ENCODE data around the gene AIRE. TPM values are rescaled to one million over a fixed set of nuclear protein-coding genes. Genes with fewer than 3 reads are reported as not detected.

The AIRE gene
- total RNA-seq, 1 experiment from 2014 or later, result 0.09 TPM

GRCh38 chr21:44320847-44321246, 35.2 kb downstream of the AIRE start (continued):
- no peak for TF ChIP-seq E2F4 (CRISPR knock-in tag; IDR thresholded peaks at IDR 0.05; ENCODE audit: borderline replicate concordance, low read depth)
- no peak for TF ChIP-seq CREB1 (CRISPR knock-in tag; IDR thresholded peaks at IDR 0.05)

- Mint-ChIP-seq H3K36me3 (no peaks in the 10 kb centered on the region; the same call in 1 of the 2 replicates), H3K4me3 (no peak overlapping the region), H3K27me3 (ENCODE audit: low read depth) (no peaks in the 10 kb centered on the region), H3K27ac (no peak overlapping the region), H3K9me3 (no peaks in the 10 kb centered on the region), H3K4me1 (no peaks in the 10 kb centered on the region)
- DNase-seq (ENCODE audit: low spot score) (no peak), ATAC-seq (peak; percentile 38)
- TF ChIP-seq HMGA2 (CRISPR knock-in tag; IDR thresholded peaks at IDR 0.05) (no peak), ZNF232 (CRISPR knock-in tag; IDR thresholded peaks at IDR 0.05) (no peak), USF1 (CRISPR knock-in tag; IDR thresholded peaks at IDR 0.05) (no peak)
- POLR2A ChIA-PET, result no interaction called here
- CTCF ChIA-PET, result interaction anchor here (0.6 to 1.2 kb wide), 2 partner anchors 12 to 51 kb away, joined by 3 to 5 read pairs; no protein-coding TSS in a partner anchor
Measured at GRCh38 chr21:44321846-44322450, 36.3 kb downstream of the AIRE start.

GRCh38 chr21:44322621-44323325, 37.1 kb downstream of the AIRE start:
- ChIA-PET POLR2A (no interaction called here), CTCF (interaction anchor here (1.2 kb wide), 1 partner anchor 11 kb away, joined by 5 read pairs; no protein-coding TSS in a partner anchor)
- no peak for TF ChIP-seq NR2C2 (CRISPR knock-in tag; IDR thresholded peaks at IDR 0.05)
- TF ChIP-seq CDX4 (CRISPR knock-in tag; IDR thresholded peaks at IDR 0.05; ENCODE audit: borderline replicate concordance), result no peak
- TF ChIP-seq USF2 (CRISPR knock-in tag; IDR thresholded peaks at IDR 0.05), result no peak
- no peak for TF ChIP-seq SMAD3 (CRISPR knock-in tag; IDR thresholded peaks at IDR 0.05; ENCODE audit: borderline replicate concordance)
- no peak for TF ChIP-seq E2F4 (CRISPR knock-in tag; IDR thresholded peaks at IDR 0.05; ENCODE audit: borderline replicate concordance, low read depth)
- TF ChIP-seq IRF1 (CRISPR knock-in tag; IDR thresholded peaks at IDR 0.05), result no peak
- TF ChIP-seq ZNF219 (CRISPR knock-in tag; IDR thresholded peaks at IDR 0.05; ENCODE audit: borderline replicate concordance), result no peak
- TF ChIP-seq RELA (CRISPR knock-in tag; IDR thresholded peaks at IDR 0.05; ENCODE audit: borderline replicate concordance), result no peak
- no peak for TF ChIP-seq ESRRA (CRISPR knock-in tag; IDR thresholded peaks at IDR 0.05; ENCODE audit: borderline replicate concordance)
- no peak for TF ChIP-seq PRRX2 (CRISPR knock-in tag; IDR thresholded peaks at IDR 0.05)
- TF ChIP-seq JUN (CRISPR knock-in tag; IDR thresholded peaks at IDR 0.05), result no peak
- TF ChIP-seq ZNF121 (CRISPR knock-in tag; IDR thresholded peaks at IDR 0.05), result no peak
- TF ChIP-seq MXD4 (CRISPR knock-in tag; IDR thresholded peaks at IDR 0.05; ENCODE audit: borderline replicate concordance), result no peak
- TF ChIP-seq ZNF423 (CRISPR knock-in tag; IDR thresholded peaks at IDR 0.05), result no peak
- no peak for TF ChIP-seq SP1 (CRISPR knock-in tag; conservative IDR thresholded peaks at IDR 0.05)
- TF ChIP-seq GABPB1 (CRISPR knock-in tag; IDR thresholded peaks at IDR 0.05), result no peak
- no peak for TF ChIP-seq ZSCAN18 (CRISPR knock-in tag; IDR thresholded peaks at IDR 0.05)
- TF ChIP-seq JAZF1 (CRISPR knock-in tag; IDR thresholded peaks at IDR 0.05), result no peak
- TF ChIP-seq GRHL2 (CRISPR knock-in tag; IDR thresholded peaks at IDR 0.05; ENCODE audit: insufficient replicate concordance, severe bottlenecking), result no peak
- DNase-seq (ENCODE audit: low spot score), result no peak
- Mint-ChIP-seq H3K36me3 (no peaks in the 10 kb centered on the region; the same call in 1 of the 2 replicates), H3K27ac (no peak overlapping the region), H3K27me3 (ENCODE audit: low read depth) (no peaks in the 10 kb centered on the region), H3K4me3 (no peak overlapping the region), H3K9me3 (no peaks in the 10 kb centered on the region), H3K4me1 (no peaks in the 10 kb centered on the region)
- ATAC-seq, result no peak
